Epithelial cell of proximal tubule (primary cell): ENCODE data around the gene MED6. TPM values are rescaled to one million over a fixed set of nuclear protein-coding genes. Genes with fewer than 3 reads are reported as not detected.
A peak's percentile ranks its signal among the peaks of the same experiment; 100 is the strongest.

Experiments
- DNase-seq: peaks from one replicate; pipeline ENCODE4 v3.0.0-alpha.2; 2011; ENCODE audit warnings: low read depth
- H3K4me3 ChIP-seq: 2 replicates; pipeline ENCODE4 v1.5.1; 2011; ENCODE audit warnings: low read depth, mild to moderate bottlenecking, low read length
- CTCF ChIP-seq: conservative IDR thresholded peaks from 2 replicates; pipeline ENCODE4 v1.5.1; 2012; ENCODE audit warnings: low read depth, mild to moderate bottlenecking, low read length
- total RNA-seq: library from RNA; depleted of rRNA; stranded (reverse); fragments of >200 nt; gene quantifications from 2 replicates; pipeline ENCODE4 v1.2.3, GENCODE V29; 2015

Gene MED6
- total RNA-seq, 1 donor from 2014 or later, result 29.0 TPM

- TF ChIP-seq CTCF, result no peak
- H3K4me3 ChIP-seq, result no peak overlapping the region
- no peak for DNase-seq
These were observed 27.4 kb downstream of the MED6 start for GRCh38 chr14:70573050-70573449.

DNA sequence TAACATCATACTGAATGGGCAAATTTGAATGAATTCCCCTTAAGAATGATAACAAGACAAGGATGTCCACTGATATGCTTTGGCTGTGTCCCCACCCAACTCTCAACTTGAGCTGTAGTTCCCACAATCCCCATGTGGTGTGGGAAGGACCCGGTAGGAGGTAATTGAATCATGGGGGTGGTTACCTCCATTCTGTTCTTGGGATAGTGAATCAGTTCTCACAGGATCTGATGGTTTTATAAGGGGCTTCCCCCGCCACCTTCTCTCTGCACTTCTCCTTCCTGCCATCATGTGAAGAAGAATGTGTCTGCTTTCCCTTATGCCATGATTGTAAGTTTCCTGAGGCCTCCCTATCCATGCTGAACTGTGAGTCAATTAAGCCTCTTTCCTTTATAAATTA, 29.3 kb downstream of the MED6 start:
- TF ChIP-seq CTCF, result no peak
- H3K4me3 ChIP-seq, result no peak overlapping the region
- DNase-seq, result no peak

DNA sequence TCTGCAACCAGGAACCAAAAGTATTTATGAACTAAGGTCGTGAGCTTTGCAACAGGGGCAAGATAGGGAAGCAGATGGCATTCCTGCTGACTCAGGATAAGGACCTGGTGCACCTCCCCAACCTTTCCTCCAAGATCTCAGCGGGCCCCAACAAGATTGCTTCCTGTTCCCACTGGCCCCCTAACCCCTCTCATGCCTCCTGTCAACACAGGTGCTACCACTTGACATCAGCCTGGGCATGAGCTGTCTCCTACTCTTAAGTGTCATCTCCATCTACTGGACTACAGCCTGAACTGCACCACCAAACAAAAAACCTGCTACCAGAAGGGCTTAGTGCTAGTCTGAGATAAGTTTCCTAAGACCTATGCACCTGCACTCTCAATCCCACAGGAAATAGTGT, 32.7 kb downstream of the MED6 start:
- TF ChIP-seq CTCF, result peak; percentile 78
- no peak overlapping the region for H3K4me3 ChIP-seq
- peak; percentile 12 for DNase-seq

GRCh38 chr14:70563869-70564268, 36.6 kb downstream of the MED6 start:
- no peak for TF ChIP-seq CTCF

GRCh38 chr14:70563417-70563816, 37.0 kb downstream of the MED6 start:
- H3K4me3 ChIP-seq, result no peak overlapping the region
- DNase-seq, result no peak
- no peak for TF ChIP-seq CTCF

More at GRCh38 chr14:70563869-70564268, 36.6 kb downstream of the MED6 start:
- H3K4me3 ChIP-seq, result no peak overlapping the region
- no peak for DNase-seq

DNA sequence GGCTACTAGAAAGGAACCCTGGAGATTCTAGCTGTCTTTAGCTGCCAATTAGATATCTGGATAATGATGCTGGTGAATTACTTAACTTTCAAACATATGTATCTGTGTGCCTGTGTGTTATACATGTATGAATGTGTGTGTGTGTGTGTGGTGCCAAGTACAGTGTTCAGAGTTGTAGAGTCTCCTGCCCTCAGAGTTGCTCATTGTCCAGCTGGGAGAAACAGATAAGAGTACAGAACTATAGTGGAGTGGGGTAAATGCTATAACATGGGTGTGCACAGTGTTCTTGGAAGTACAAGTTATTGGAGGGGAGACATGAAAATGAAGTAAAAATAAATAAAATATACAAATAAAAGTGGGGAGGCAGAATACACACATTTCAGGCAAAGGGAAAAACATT, 42.1 kb downstream of the MED6 start:
- TF ChIP-seq CTCF, result no peak
- no peak overlapping the region for H3K4me3 ChIP-seq
- DNase-seq, result no peak

GRCh38 chr14:70555890-70556289, 44.6 kb downstream of the MED6 start:
- H3K4me3 ChIP-seq, result no peak overlapping the region
- DNase-seq, result no peak
- no peak for TF ChIP-seq CTCF
